HG03460 (cell line): ENCODE data around the gene NHSL2.
"Not testable (repeated sequence)": the region's sequence is repeated elsewhere in the genome, so short reads cannot be mapped to it uniquely, and the experiment has no call there.

Experiments
- ATAC-seq: cut with Tn5 transposase; IDR thresholded peaks from one replicate; pipeline ENCODE4 v1.9.1; 2021; ENCODE audit not compliant: unreplicated experiment

NHSL2 gene

GRCh38 chrX:71910643-71910985 is at the start of gene NHSL2:
Gene NHSL2, plus strand, starts transcription at chrX:71910845.
- ATAC-seq: no peak

GRCh38 chrX:71867680-71868079 is 43.0 kb upstream of the NHSL2 start:
- no peak for ATAC-seq

- not testable (repeated sequence) for ATAC-seq
Observed at GRCh38 chrX:71869566-71869965, 41.1 kb upstream of the NHSL2 start.

GRCh38 chrX:71870208-71871098 is 40.2 kb upstream of the NHSL2 start:
- ATAC-seq: no peak

- ATAC-seq: no peak
Observed at GRCh38 chrX:71871367-71871766, 39.3 kb upstream of the NHSL2 start.

GRCh38 chrX:71872542-71873458 is 37.8 kb upstream of the NHSL2 start:
- no peak for ATAC-seq

- no peak for ATAC-seq
Observed at GRCh38 chrX:71873459-71873833, 37.2 kb upstream of the NHSL2 start.

- ATAC-seq: not testable (repeated sequence)
Observed at GRCh38 chrX:71876841-71877240, 33.8 kb upstream of the NHSL2 start.

GRCh38 chrX:71885099-71885498 is 25.5 kb upstream of the NHSL2 start:
- ATAC-seq: no peak

- ATAC-seq: no peak
Observed at GRCh38 chrX:71895607-71896006, 15.0 kb upstream of the NHSL2 start.

- no peak for ATAC-seq
Observed at GRCh38 chrX:71906144-71906543, 4.5 kb upstream of the NHSL2 start.

- ATAC-seq: no peak
Observed at GRCh38 chrX:71908387-71908786, 2.3 kb upstream of the NHSL2 start.

- no peak for ATAC-seq
Observed at GRCh38 chrX:71909956-71910355, 689 bp upstream of the NHSL2 start.

- no peak for ATAC-seq
Observed at GRCh38 chrX:71910986-71911730, 513 bp downstream of the NHSL2 start.

- no peak for ATAC-seq
Observed at GRCh38 chrX:71911731-71912050, 1.0 kb downstream of the NHSL2 start.

- no peak for ATAC-seq
Observed at GRCh38 chrX:71912156-71912555, 1.5 kb downstream of the NHSL2 start.

GRCh38 chrX:71913156-71913950 is 2.7 kb downstream of the NHSL2 start:
- no peak for ATAC-seq

- no peak for ATAC-seq
Observed at GRCh38 chrX:71917621-71918343, 7.1 kb downstream of the NHSL2 start.

- no peak for ATAC-seq
Observed at GRCh38 chrX:71919431-71919830, 8.8 kb downstream of the NHSL2 start.

- no peak for ATAC-seq
Observed at GRCh38 chrX:71919886-71920285, 9.2 kb downstream of the NHSL2 start.
